H9 (cell line): ENCODE data around the gene PPP1R13B. TPM values are rescaled to one million over a fixed set of nuclear protein-coding genes. Genes with fewer than 3 reads are reported as not detected.
A peak's percentile ranks its signal among the peaks of the same experiment; 100 is the strongest.

Source experiments
- DNase-seq: peaks from one replicate; pipeline ENCODE4 v3.0.0-alpha.2; 2017
- H2AFZ ChIP-seq: one replicate; pipeline ENCODE4 v1.6.1; 2013; ENCODE audit warnings: mild to moderate bottlenecking, low read length, control low read depth, moderate library complexity
- H2AK5ac ChIP-seq: 2 replicates; pipeline ENCODE4 v1.6.1; 2013; ENCODE audit warnings: low read length, control low read depth, mixed read lengths; ENCODE audit not compliant: insufficient read length
- H2BK120ac ChIP-seq: one replicate; pipeline ENCODE4 v1.6.1; 2013; ENCODE audit warnings: low read depth, mild to moderate bottlenecking, low read length, control low read depth, inconsistent platforms; ENCODE audit not compliant: poor library complexity, severe bottlenecking
- H2BK12ac ChIP-seq: 2 replicates; pipeline ENCODE4 v1.6.1; 2013; ENCODE audit warnings: low read length, control low read depth, mixed read lengths, low read depth; ENCODE audit not compliant: insufficient read length
- H2BK15ac ChIP-seq: 2 replicates; pipeline ENCODE4 v1.6.1; 2013; ENCODE audit warnings: low read depth, low read length, control low read depth
- H2BK20ac ChIP-seq: one replicate; pipeline ENCODE4 v1.6.1; 2013; ENCODE audit warnings: low read depth, mild to moderate bottlenecking, low read length, control low read depth, inconsistent platforms; ENCODE audit not compliant: poor library complexity, severe bottlenecking
- H2BK5ac ChIP-seq: 2 replicates; pipeline ENCODE4 v1.6.1; 2013; ENCODE audit warnings: low read length, control low read depth, mixed read lengths; ENCODE audit not compliant: insufficient read length
- H3K14ac ChIP-seq: 2 replicates; pipeline ENCODE4 v1.6.1; 2013; ENCODE audit warnings: low read length, control low read depth; ENCODE audit not compliant: insufficient read depth
- H3K18ac ChIP-seq: 2 replicates; pipeline ENCODE4 v1.6.1; 2013; ENCODE audit warnings: low read depth, mild to moderate bottlenecking, mixed read lengths, low read length, control low read depth; ENCODE audit not compliant: insufficient read length
- H3K23ac ChIP-seq: 2 replicates; pipeline ENCODE4 v1.6.1; 2013; ENCODE audit warnings: low read length, control low read depth, mixed read lengths, low read depth; ENCODE audit not compliant: insufficient read length
- H3K23me2 ChIP-seq: 2 replicates; pipeline ENCODE4 v1.6.1; 2013; ENCODE audit warnings: low read depth, mild to moderate bottlenecking, mixed read lengths, low read length, control low read depth; ENCODE audit not compliant: insufficient read length, poor library complexity, severe bottlenecking
- H3K27ac ChIP-seq: 2 replicates; pipeline ENCODE4 v1.5.1; 2013; ENCODE audit warnings: low read length, control low read depth, mixed read lengths, low read depth; ENCODE audit not compliant: insufficient read length
- H3K27me3 ChIP-seq: 2 replicates; pipeline ENCODE4 v1.6.1; 2013; ENCODE audit warnings: low read length, control low read depth, inconsistent platforms; ENCODE audit not compliant: insufficient read depth
- H3K4ac ChIP-seq: 2 replicates; pipeline ENCODE4 v1.6.1; 2013; ENCODE audit warnings: low read depth, mild to moderate bottlenecking, control low read depth, inconsistent platforms, low read length, moderate library complexity
- H3K4me1 ChIP-seq: 2 replicates; pipeline ENCODE4 v1.6.1; 2013; ENCODE audit warnings: low read length, control low read depth, inconsistent platforms; ENCODE audit not compliant: insufficient read depth
- H3K4me2 ChIP-seq: 2 replicates; pipeline ENCODE4 v1.6.1; 2013; ENCODE audit warnings: low read length, control low read depth, mixed read lengths; ENCODE audit not compliant: insufficient read length, insufficient read depth
- H3K56ac ChIP-seq: 2 replicates; pipeline ENCODE4 v1.6.1; 2013; ENCODE audit warnings: low read depth, mild to moderate bottlenecking, mixed read lengths, low read length, control low read depth; ENCODE audit not compliant: insufficient read length
- H3K79me1 ChIP-seq: 2 replicates; pipeline ENCODE4 v1.6.1; 2013; ENCODE audit warnings: low read depth, mild to moderate bottlenecking, moderate library complexity, low read length, control low read depth, inconsistent platforms; ENCODE audit not compliant: insufficient read depth, poor library complexity, severe bottlenecking
- H3K79me2 ChIP-seq: 2 replicates; pipeline ENCODE4 v1.6.1; 2013; ENCODE audit warnings: low read length, control low read depth, inconsistent platforms; ENCODE audit not compliant: insufficient read depth
- H3K9ac ChIP-seq: 2 replicates; pipeline ENCODE4 v1.6.1; 2013; ENCODE audit warnings: low read length, control low read depth, mixed read lengths; ENCODE audit not compliant: insufficient read length; ENCODE audit errors: extremely low read depth
- H3K9me3 ChIP-seq: one replicate; pipeline ENCODE4 v1.6.1; 2013; ENCODE audit warnings: low read depth, low read length, inconsistent platforms; ENCODE audit not compliant: control insufficient read depth
- H3T11ph ChIP-seq: one replicate; pipeline ENCODE4 v1.6.1; 2013; ENCODE audit warnings: mild to moderate bottlenecking, low read length, control low read depth, inconsistent platforms
- H4K20me1 ChIP-seq: one replicate; pipeline ENCODE4 v1.6.1; 2013; ENCODE audit not compliant: control insufficient read depth, insufficient read length, insufficient read depth
- H4K5ac ChIP-seq: 2 replicates; pipeline ENCODE4 v1.6.1; 2013; ENCODE audit warnings: low read depth, mild to moderate bottlenecking, mixed read lengths, low read length, control low read depth; ENCODE audit not compliant: insufficient read length
- H4K8ac ChIP-seq: replicated peaks from 2 replicates; pipeline ENCODE4 v1.6.1; 2013; ENCODE audit warnings: low read length, control low read depth, mixed read lengths, low read depth; ENCODE audit not compliant: insufficient read length
- H4K91ac ChIP-seq: 2 replicates; pipeline ENCODE4 v1.6.1; 2013; ENCODE audit warnings: low read depth, mild to moderate bottlenecking, moderate library complexity, mixed read lengths, low read length, control low read depth; ENCODE audit not compliant: insufficient read length
- H3K27ac Mint-ChIP-seq, 3 experiments: 2 replicates in 2 of 3; 3 replicates in 1 of 3; pipeline ENCODE4 v1.8.0; 2020 to 2021; ENCODE audit warnings: mixed read lengths in 3 of 3, mild to moderate bottlenecking in 1 of 3, moderate library complexity in 1 of 3
- H3K27me3 Mint-ChIP-seq: 2 replicates; pipeline ENCODE4 v1.8.0; 2021; ENCODE audit warnings: low read depth, mild to moderate bottlenecking, moderate library complexity, mixed read lengths
- H3K36me3 Mint-ChIP-seq, 3 experiments: 2 replicates in 2 of 3; 3 replicates in 1 of 3; pipeline ENCODE4 v1.8.0; 2020 to 2021; ENCODE audit warnings: low read depth in 3 of 3, mixed read lengths in 3 of 3; ENCODE audit not compliant: insufficient read depth in 1 of 3
- H3K4me1 Mint-ChIP-seq, 2 experiments: 2 replicates each; pipeline ENCODE4 v1.8.0; 2020; ENCODE audit warnings: mixed read lengths in 2 of 2
- H3K4me3 Mint-ChIP-seq, 2 experiments: 2 replicates in 1 of 2; 3 replicates in 1 of 2; pipeline ENCODE4 v1.8.0; 2020 to 2021; ENCODE audit warnings: mild to moderate bottlenecking in 2 of 2, mixed read lengths in 2 of 2, moderate library complexity in 1 of 2
- H3K9me3 Mint-ChIP-seq, 2 experiments: 2 replicates in 1 of 2; 3 replicates in 1 of 2; pipeline ENCODE4 v1.8.0; 2020; ENCODE audit warnings: mild to moderate bottlenecking in 2 of 2, mixed read lengths in 2 of 2, moderate library complexity in 1 of 2
- WGBS: extraction: QIAGEN DNeasy Blood & Tissue Kit; methylation state at CpG from one replicate; pipeline ENCODE4 v1.1.7; 2013; ENCODE audit warnings: missing lambda C conversion rate, low lambda C conversion rate, mixed read lengths; ENCODE audit not compliant: insufficient read length; ENCODE audit errors: extremely low coverage; 5-methylcytosine and 5-hydroxymethylcytosine counted together
- total RNA-seq: library from RNA; stranded (reverse); gene quantifications from 2 replicates; pipeline ENCODE4 v1.2.1, GENCODE V29; 2021
- TF ChIP-seq, protein P1 (sequence below): fragments of 200-600 bp; sonication (generic); conservative IDR thresholded peaks from 3 replicates; pipeline ENCODE4 v1.8.0; 2021; ENCODE audit warnings: antibody characterized with exemption, mild to moderate bottlenecking

Gene PPP1R13B
- total RNA-seq, 1 experiment from 2014 or later: 6.0 TPM

DNA sequence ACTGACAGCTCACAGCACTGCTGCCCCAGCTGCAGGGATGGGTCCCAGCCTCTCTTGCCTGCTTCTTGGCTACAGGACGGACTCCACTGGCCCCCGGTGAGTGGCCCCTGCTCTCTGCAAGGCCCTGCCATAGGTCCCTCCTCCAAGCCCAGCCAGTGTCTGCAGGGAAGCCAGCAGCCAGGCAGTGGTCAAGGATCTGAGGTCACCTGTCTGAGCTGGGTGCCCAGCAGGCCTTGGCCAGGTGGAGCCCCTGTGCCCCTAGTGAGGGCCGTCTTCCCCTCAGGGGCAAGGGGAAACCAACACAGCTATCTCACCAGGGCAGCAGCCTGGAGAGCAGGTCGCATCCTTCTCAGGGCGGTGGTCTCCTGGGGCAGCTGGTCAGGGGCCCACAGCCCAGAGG is 145.3 kb downstream of the PPP1R13B start:
- Histone ChIP-seq H3K56ac (no peak overlapping the region), H3K79me1 (no peaks in the 10 kb centered on the region), H3K18ac (no peak overlapping the region), H3K4ac (no peak overlapping the region), H4K91ac (no peak overlapping the region), H2AK5ac (no peak overlapping the region), H3K23ac (no peak overlapping the region), H2BK5ac (no peak overlapping the region), H3T11ph (no peak overlapping the region), H2AFZ (no peak overlapping the region), H3K27ac (no peak overlapping the region), H4K20me1 (no peaks in the 10 kb centered on the region), H3K9me3 (no peaks in the 10 kb centered on the region), H4K5ac (no peak overlapping the region), H3K4me1 (no peaks in the 10 kb centered on the region; the same call in 1 of the 2 replicates), H2BK12ac (no peak overlapping the region), H3K79me2 (no peaks in the 10 kb centered on the region), H3K27me3 (no peaks in the 10 kb centered on the region), H3K9ac (no peak overlapping the region), H3K14ac (no peak overlapping the region), H2BK15ac (no peak overlapping the region), H3K4me2 (no peak overlapping the region), H4K8ac (no peak overlapping the region), H2BK20ac (no peak overlapping the region), H2BK120ac (no peak overlapping the region), H3K23me2 (no peaks in the 10 kb centered on the region)
- TF ChIP-seq, protein P1, sequence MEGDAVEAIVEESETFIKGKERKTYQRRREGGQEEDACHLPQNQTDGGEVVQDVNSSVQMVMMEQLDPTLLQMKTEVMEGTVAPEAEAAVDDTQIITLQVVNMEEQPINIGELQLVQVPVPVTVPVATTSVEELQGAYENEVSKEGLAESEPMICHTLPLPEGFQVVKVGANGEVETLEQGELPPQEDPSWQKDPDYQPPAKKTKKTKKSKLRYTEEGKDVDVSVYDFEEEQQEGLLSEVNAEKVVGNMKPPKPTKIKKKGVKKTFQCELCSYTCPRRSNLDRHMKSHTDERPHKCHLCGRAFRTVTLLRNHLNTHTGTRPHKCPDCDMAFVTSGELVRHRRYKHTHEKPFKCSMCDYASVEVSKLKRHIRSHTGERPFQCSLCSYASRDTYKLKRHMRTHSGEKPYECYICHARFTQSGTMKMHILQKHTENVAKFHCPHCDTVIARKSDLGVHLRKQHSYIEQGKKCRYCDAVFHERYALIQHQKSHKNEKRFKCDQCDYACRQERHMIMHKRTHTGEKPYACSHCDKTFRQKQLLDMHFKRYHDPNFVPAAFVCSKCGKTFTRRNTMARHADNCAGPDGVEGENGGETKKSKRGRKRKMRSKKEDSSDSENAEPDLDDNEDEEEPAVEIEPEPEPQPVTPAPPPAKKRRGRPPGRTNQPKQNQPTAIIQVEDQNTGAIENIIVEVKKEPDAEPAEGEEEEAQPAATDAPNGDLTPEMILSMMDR: no peak
- Mint-ChIP-seq H3K27me3 (peaks cover 1% of the 10 kb centered on the region; the same call in 1 of the 2 replicates), H3K9me3 (no peaks in the 10 kb centered on the region; a peak in 1 of 5 replicates), H3K4me3 (no peak overlapping the region; a peak in 1 of 5 replicates), H3K27ac (peak overlapping the region in 1 of 3 experiments; percentile 21; a peak in 1 of 7 replicates), H3K4me1 (peaks cover 0 to 9% of the 10 kb centered on the region in 2 experiments), H3K36me3 (peaks cover 16 to 49% (median 48%) of the 10 kb centered on the region in 3 experiments; a peak in 6 of 7 replicates)
- DNase-seq: no peak
- no CpG with 5 or more reads among the region's 5 CpGs for WGBS
